ENCODE data around the gene TPSAB1. TPM values are rescaled to one million over a fixed set of nuclear protein-coding genes. Genes with fewer than 3 reads are reported as not detected.
"Not testable (repeated sequence)": the region's sequence is repeated elsewhere in the genome, so short reads cannot be mapped to it uniquely, and the experiment has no call there.

Gene TPSAB1
- total RNA-seq, 1 experiment from 2014 or later, result not detected

GRCh38 chr16:1247903-1248537, 7.5 kb downstream of the TPSAB1 start:
- not testable (repeated sequence) for DNase-seq (ENCODE audit: low spot score)

GRCh38 chr16:1249031-1249755, 8.7 kb downstream of the TPSAB1 start:
- DNase-seq (ENCODE audit: low spot score), result not testable (repeated sequence)

- not testable (repeated sequence) for DNase-seq (ENCODE audit: low spot score)
Observed at GRCh38 chr16:1253701-1254364, 13.3 kb downstream of the TPSAB1 start.

GRCh38 chr16:1254821-1255220, 14.3 kb downstream of the TPSAB1 start:
- not testable (repeated sequence) for DNase-seq (ENCODE audit: low spot score)

GRCh38 chr16:1255276-1256122, 15.0 kb downstream of the TPSAB1 start, which contains the start of gene TPSD1:
TPSD1 (plus strand) TSS chr16:1256069; CDS start chr16:1256281, 212 bp downstream.
- not testable (repeated sequence) for DNase-seq (ENCODE audit: low spot score)

GRCh38 chr16:1256296-1256873, 15.9 kb downstream of the TPSAB1 start:
- DNase-seq (ENCODE audit: low spot score), result not testable (repeated sequence)

- no peak for DNase-seq (ENCODE audit: low spot score)
Observed at GRCh38 chr16:1256874-1257322, 16.4 kb downstream of the TPSAB1 start.

GRCh38 chr16:1257561-1258224, 17.2 kb downstream of the TPSAB1 start:
- no peak for DNase-seq (ENCODE audit: low spot score)

GRCh38 chr16:1258225-1258600, 17.7 kb downstream of the TPSAB1 start:
- no peak for DNase-seq (ENCODE audit: low spot score)

GRCh38 chr16:1258906-1259759, 18.6 kb downstream of the TPSAB1 start:
- DNase-seq (ENCODE audit: low spot score), result no peak

GRCh38 chr16:1259760-1260068, 19.2 kb downstream of the TPSAB1 start:
- DNase-seq (ENCODE audit: low spot score), result no peak

GRCh38 chr16:1260101-1260680, 19.7 kb downstream of the TPSAB1 start:
- DNase-seq (ENCODE audit: low spot score), result no peak

- DNase-seq (ENCODE audit: low spot score), result no peak
Observed at GRCh38 chr16:1261131-1261892, 20.8 kb downstream of the TPSAB1 start.

- DNase-seq (ENCODE audit: low spot score), result no peak
Observed at GRCh38 chr16:1262210-1262845, 21.8 kb downstream of the TPSAB1 start.

GRCh38 chr16:1262846-1263221, 22.3 kb downstream of the TPSAB1 start:
- no peak for DNase-seq (ENCODE audit: low spot score)

- no peak for DNase-seq (ENCODE audit: low spot score)
Observed at GRCh38 chr16:1263591-1264344, 23.3 kb downstream of the TPSAB1 start.

- no peak for DNase-seq (ENCODE audit: low spot score)
Observed at GRCh38 chr16:1264345-1265089, 24.0 kb downstream of the TPSAB1 start.
